ENCODE measurements around the gene MYPOP. TPM values are rescaled to one million over a fixed set of nuclear protein-coding genes. Genes with fewer than 3 reads are reported as not detected.

Gene MYPOP
- total RNA-seq, 4 donors from 2014 or later: 5.5 to 26.9 (median 8.9) TPM

- no peak for DNase-seq
- Histone ChIP-seq H3K27ac (no peak overlapping the region), H3K4me3 (no peak overlapping the region), H3K9me3 (no peaks in the 10 kb centered on the region), H3K36me3 (no peaks in the 10 kb centered on the region), H3K27me3 (peaks cover 48% of the 10 kb centered on the region), H3K4me1 (no peaks in the 10 kb centered on the region)
- intact Hi-C loops (cut with DNase I; ENCODE audit: low total_unique reads) (no loop called here), in situ Hi-C loops (cut with MboI; ENCODE audit: low pct_ligation_motif_present in 1 of 4, low pct_unique_long_range_greater_than_20kb in 1 of 4, low sequenced_read_pairs in 3 of 4) (no loop called here)
- no peak for TF ChIP-seq CTCF (IDR thresholded peaks at IDR 0.05)
- no peak for TF ChIP-seq POLR2A (IDR thresholded peaks at IDR 0.05)
- TF ChIP-seq EP300 (IDR thresholded peaks at IDR 0.05; ENCODE audit: low read depth): no peak
- no peak for TF ChIP-seq POLR2AphosphoS5 (IDR thresholded peaks at IDR 0.05)
- 10 to 30% methylated on average over 2 to 4 of the region's 4 CpGs for WGBS, 2 donors (ENCODE audit: low coverage in 1 of 2)
Measured at GRCh38 chr19:45917421-45918091, 15.1 kb upstream of the MYPOP start.

- Histone ChIP-seq H3K4me1 (no peaks in the 10 kb centered on the region), H3K9me3 (no peaks in the 10 kb centered on the region), H3K36me3 (no peaks in the 10 kb centered on the region), H3K27ac (no peak within 1 kb of the TSS), H3K27me3 (peaks cover 38% of the 10 kb centered on the region), H3K4me3 (no peak within 1 kb of the TSS)
- TF ChIP-seq POLR2A (IDR thresholded peaks at IDR 0.05) (no peak), CTCF (IDR thresholded peaks at IDR 0.05) (no peak), POLR2AphosphoS5 (IDR thresholded peaks at IDR 0.05) (no peak), EP300 (IDR thresholded peaks at IDR 0.05; ENCODE audit: low read depth) (no peak)
- intact Hi-C loops (cut with DNase I; ENCODE audit: low total_unique reads) (no loop called here), in situ Hi-C loops (cut with MboI; ENCODE audit: low pct_ligation_motif_present in 1 of 4, low pct_unique_long_range_greater_than_20kb in 1 of 4, low sequenced_read_pairs in 3 of 4) (no loop called here)
- no peak for DNase-seq
- WGBS, 2 donors (ENCODE audit: low coverage in 1 of 2): 66% methylated on average over 37 of the region's 44 CpGs; no CpG with 5 or more reads in 1 of the 2 donors
Measured at GRCh38 chr19:45913874-45914830, 11.7 kb upstream of the MYPOP start, which contains the start of gene NANOS2. Gene NANOS2 (minus strand): TSS chr19:45914778. CDS start chr19:45914693, 85 bp downstream.

- Histone ChIP-seq H3K4me1 (no peaks in the 10 kb centered on the region), H3K4me3 (no peak overlapping the region), H3K27ac (no peak overlapping the region), H3K27me3 (peaks cover 21% of the 10 kb centered on the region), H3K9me3 (no peaks in the 10 kb centered on the region), H3K36me3 (no peaks in the 10 kb centered on the region)
- no peak for TF ChIP-seq EP300 (IDR thresholded peaks at IDR 0.05; ENCODE audit: low read depth)
- TF ChIP-seq POLR2A (IDR thresholded peaks at IDR 0.05): no peak
- no peak for TF ChIP-seq POLR2AphosphoS5 (IDR thresholded peaks at IDR 0.05)
- no peak for TF ChIP-seq CTCF (IDR thresholded peaks at IDR 0.05)
- 61 to 80% methylated on average over 1 to 8 of the region's 8 CpGs for WGBS, 2 donors (ENCODE audit: low coverage in 1 of 2)
- DNase-seq: no peak
- in situ Hi-C loops (cut with MboI; ENCODE audit: low pct_ligation_motif_present in 1 of 4, low pct_unique_long_range_greater_than_20kb in 1 of 4, low sequenced_read_pairs in 3 of 4) (no loop called here), intact Hi-C loops (cut with DNase I; ENCODE audit: low total_unique reads) (no loop called here)
Measured at GRCh38 chr19:45911291-45911690, 8.9 kb upstream of the MYPOP start.

- no peak overlapping the region for H3K4me3 ChIP-seq
- intact Hi-C loops (cut with DNase I; ENCODE audit: low total_unique reads): no loop called here
- no peaks in the 10 kb centered on the region for H3K9me3 ChIP-seq
- H3K27ac ChIP-seq: no peak overlapping the region
- no peak for DNase-seq
- in situ Hi-C loops (cut with MboI; ENCODE audit: low pct_ligation_motif_present in 1 of 4, low pct_unique_long_range_greater_than_20kb in 1 of 4, low sequenced_read_pairs in 3 of 4): no loop called here
- no peaks in the 10 kb centered on the region for H3K4me1 ChIP-seq
- H3K36me3 ChIP-seq: no peaks in the 10 kb centered on the region
- TF ChIP-seq POLR2A (IDR thresholded peaks at IDR 0.05): no peak
- no peak for TF ChIP-seq EP300 (IDR thresholded peaks at IDR 0.05; ENCODE audit: low read depth)
- TF ChIP-seq CTCF (IDR thresholded peaks at IDR 0.05): no peak
- WGBS, 2 donors (ENCODE audit: low coverage in 1 of 2): 78 to 87% methylated on average over 2 to 5 of the region's 5 CpGs
- peaks cover 8% of the 10 kb centered on the region for H3K27me3 ChIP-seq
Measured at GRCh38 chr19:45908956-45909355, 6.5 kb upstream of the MYPOP start.

Measured in transverse colon (tissue), 4 donors.